Esophagus (tissue), 2 donors: Measurements from ENCODE around the gene MEIS2. TPM values are rescaled to one million over a fixed set of nuclear protein-coding genes. Genes with fewer than 3 reads are reported as not detected.

ENCODE experiments used
- H3K27ac ChIP-seq, 2 donors: one replicate each; pipeline ENCODE4 v1.5.1; 2013; ENCODE audit warnings: low read depth in 2 of 2, mild to moderate bottlenecking in 2 of 2, inconsistent platforms in 1 of 2, low read length in 1 of 2, moderate library complexity in 1 of 2
- H3K27me3 ChIP-seq, 2 donors: one replicate each; pipeline ENCODE4 v1.6.1; 2013; ENCODE audit warnings: low read length in 2 of 2, control low read depth in 1 of 2, mild to moderate bottlenecking in 1 of 2; ENCODE audit not compliant: insufficient read depth in 2 of 2, control insufficient read depth in 1 of 2
- H3K36me3 ChIP-seq, 2 donors: one replicate each; pipeline ENCODE4 v1.6.1; 2013; ENCODE audit warnings: low read length in 1 of 2; ENCODE audit not compliant: control insufficient read depth in 2 of 2, insufficient read depth in 2 of 2
- H3K4me1 ChIP-seq, 2 donors: one replicate each; pipeline ENCODE4 v1.6.1; 2013; ENCODE audit warnings: low read length in 1 of 2; ENCODE audit not compliant: control insufficient read depth in 2 of 2, insufficient read depth in 2 of 2
- H3K4me3 ChIP-seq, 2 donors: one replicate each; pipeline ENCODE4 v1.5.1; 2013; ENCODE audit warnings: low read length in 2 of 2, mild to moderate bottlenecking in 2 of 2, low read depth in 1 of 2, moderate library complexity in 1 of 2
- H3K9me3 ChIP-seq, 2 donors: one replicate each; pipeline ENCODE4 v1.6.1; 2013; ENCODE audit warnings: mild to moderate bottlenecking in 2 of 2, low read depth in 1 of 2, low read length in 1 of 2, moderate library complexity in 1 of 2; ENCODE audit not compliant: control insufficient read depth in 2 of 2, insufficient read depth in 1 of 2
- WGBS, 2 donors: extraction: QIAGEN DNeasy Blood & Tissue Kit; methylation state at CpG; one replicate each; pipeline ENCODE4 v1.1.7; 2013; 5-methylcytosine and 5-hydroxymethylcytosine counted together
- polyA plus RNA-seq, 2 donors: library from polyadenylated mRNA; stranded (reverse); fragments of 200-250 nt; gene quantifications; one replicate each; pipeline ENCODE4 v1.2.3, GENCODE V29; 2013
- donor health status: healthy with polysubstance abuse.
- donor health status: Bipolar disorder and iron deficiency.

Gene MEIS2
- polyA plus RNA-seq, 2 donors = 6.0 to 8.8 TPM

GRCh38 chr15:37121492-37121891 is 21.1 kb upstream of the MEIS2 start:
- no peak overlapping the region for H3K27ac ChIP-seq
- WGBS, 2 donors = 94 to 96% methylated on average over 1 of the region's 1 CpG
- H3K4me1 ChIP-seq = no peaks in the 10 kb centered on the region
- no peak overlapping the region for H3K4me3 ChIP-seq
- no peaks in the 10 kb centered on the region for H3K27me3 ChIP-seq
- H3K9me3 ChIP-seq = no peaks in the 10 kb centered on the region
- no peaks in the 10 kb centered on the region for H3K36me3 ChIP-seq

GRCh38 chr15:37117030-37117429 is 16.7 kb upstream of the MEIS2 start:
- no peaks in the 10 kb centered on the region for H3K9me3 ChIP-seq
- H3K36me3 ChIP-seq = no peaks in the 10 kb centered on the region
- WGBS, 2 donors = 80 to 86% methylated on average over 1 of the region's 1 CpG
- H3K4me3 ChIP-seq = no peak overlapping the region
- no peak overlapping the region for H3K27ac ChIP-seq
- no peaks in the 10 kb centered on the region for H3K4me1 ChIP-seq
- no peaks in the 10 kb centered on the region for H3K27me3 ChIP-seq

- H3K36me3 ChIP-seq = no peaks in the 10 kb centered on the region
- no peak overlapping the region for H3K4me3 ChIP-seq
- H3K4me1 ChIP-seq = no peaks in the 10 kb centered on the region
- no peaks in the 10 kb centered on the region for H3K27me3 ChIP-seq
- 90 to 96% methylated on average over 3 of the region's 3 CpGs for WGBS, 2 donors
- no peaks in the 10 kb centered on the region for H3K9me3 ChIP-seq
- H3K27ac ChIP-seq = no peak overlapping the region
Observed at GRCh38 chr15:37115538-37115937, 15.2 kb upstream of the MEIS2 start.

GRCh38 chr15:37112971-37113670 is 12.8 kb upstream of the MEIS2 start:
- H3K4me1 ChIP-seq = peaks cover 0 to 3% of the 10 kb centered on the region in 2 donors
- H3K27me3 ChIP-seq = no peaks in the 10 kb centered on the region
- no peaks in the 10 kb centered on the region for H3K36me3 ChIP-seq
- H3K9me3 ChIP-seq = no peaks in the 10 kb centered on the region
- 85 to 89% methylated on average over 5 of the region's 5 CpGs for WGBS, 2 donors
- no peak overlapping the region for H3K4me3 ChIP-seq
- H3K27ac ChIP-seq = no peak overlapping the region

GRCh38 chr15:37112171-37112570 is 11.8 kb upstream of the MEIS2 start:
- Histone ChIP-seq H3K4me3 (no peak overlapping the region), H3K9me3 (no peaks in the 10 kb centered on the region), H3K4me1 (peaks cover 0 to 3% of the 10 kb centered on the region in 2 donors), H3K27me3 (no peaks in the 10 kb centered on the region), H3K36me3 (no peaks in the 10 kb centered on the region), H3K27ac (peak overlapping the region in 1 of 2 donors; percentile 55)
- 41 to 43% methylated on average over 4 of the region's 4 CpGs for WGBS, 2 donors

- Histone ChIP-seq H3K4me1 (peaks cover 0 to 3% of the 10 kb centered on the region in 2 donors), H3K27me3 (no peaks in the 10 kb centered on the region), H3K36me3 (no peaks in the 10 kb centered on the region), H3K9me3 (no peaks in the 10 kb centered on the region), H3K27ac (no peak overlapping the region), H3K4me3 (no peak overlapping the region)
- 76% methylated on average over 3 of the region's 3 CpGs for WGBS, 2 donors
Observed at GRCh38 chr15:37111427-37111717, 11.0 kb upstream of the MEIS2 start.

- WGBS, 2 donors = 17 to 19% methylated on average over 27 of the region's 27 CpGs
- H3K4me1 ChIP-seq = peaks cover 0 to 3% of the 10 kb centered on the region in 2 donors
- peak overlapping the region; percentile 28 to 57 for H3K4me3 ChIP-seq
- no peaks in the 10 kb centered on the region for H3K9me3 ChIP-seq
- H3K27ac ChIP-seq = peak overlapping the region in 1 of 2 donors; percentile 70
- H3K36me3 ChIP-seq = no peaks in the 10 kb centered on the region
- no peaks in the 10 kb centered on the region for H3K27me3 ChIP-seq
Observed at GRCh38 chr15:37109872-37110572, 9.7 kb upstream of the MEIS2 start.

- no peak overlapping the region for H3K4me3 ChIP-seq
- H3K4me1 ChIP-seq = peaks cover 0 to 3% of the 10 kb centered on the region in 2 donors
- no peaks in the 10 kb centered on the region for H3K36me3 ChIP-seq
- H3K9me3 ChIP-seq = no peaks in the 10 kb centered on the region
- WGBS, 2 donors = 44 to 53% methylated on average over 18 of the region's 18 CpGs
- H3K27me3 ChIP-seq = no peaks in the 10 kb centered on the region
- H3K27ac ChIP-seq = peak overlapping the region in 1 of 2 donors; percentile 70
Observed at GRCh38 chr15:37109168-37109871, 9.0 kb upstream of the MEIS2 start.

GRCh38 chr15:37108381-37109167 is 8.2 kb upstream of the MEIS2 start:
- 78 to 81% methylated on average over 15 of the region's 15 CpGs for WGBS, 2 donors
- Histone ChIP-seq H3K4me1 (peaks cover 0 to 3% of the 10 kb centered on the region in 2 donors), H3K27ac (no peak overlapping the region), H3K9me3 (no peaks in the 10 kb centered on the region), H3K27me3 (no peaks in the 10 kb centered on the region), H3K36me3 (no peaks in the 10 kb centered on the region), H3K4me3 (no peak overlapping the region)
